ENCODE measurements around the gene SHC2.

SHC2 gene

GRCh38 chr19:416416-416815 lies 44.4 kb downstream of the SHC2 start:
- ChIA-PET POLR2A (no interaction called here), CTCF (no interaction called here)
- no peaks in the 10 kb centered on the region for H3K9me3 ChIP-seq (ENCODE audit: control insufficient read depth, insufficient read depth, low read depth, low read length)
- TF ChIP-seq ZNF266 (tag by site-specific recombination; IDR thresholded peaks at IDR 0.05; ENCODE audit: low read depth) (no peak), ZNF621 (tag by site-specific recombination; IDR thresholded peaks at IDR 0.05) (no peak), RBAK (tag by site-specific recombination; IDR thresholded peaks at IDR 0.05) (no peak), SCRT1 (tag by site-specific recombination; IDR thresholded peaks at IDR 0.05; ENCODE audit: borderline replicate concordance) (no peak), ZNF274 (IDR thresholded peaks at IDR 0.05; ENCODE audit: low read length) (no peak), ZNF274 (tag by site-specific recombination; IDR thresholded peaks at IDR 0.05; ENCODE audit: borderline replicate concordance) (no peak), ZNF280D (tag by site-specific recombination; IDR thresholded peaks at IDR 0.05) (no peak), ZNF366 (tag by site-specific recombination; conservative IDR thresholded peaks at IDR 0.05) (no peak), PBX3 (CRISPR knock-in tag; IDR thresholded peaks at IDR 0.05) (no peak), ZNF561 (tag by site-specific recombination; IDR thresholded peaks at IDR 0.05; ENCODE audit: borderline replicate concordance) (no peak), ZNF530 (tag by site-specific recombination; IDR thresholded peaks at IDR 0.05; ENCODE audit: low read depth) (no peak)
- no peaks in the 10 kb centered on the region; the same call in 1 of the 2 replicates for H3K4me1 ChIP-seq (ENCODE audit: control insufficient read depth, insufficient read depth, low read length)
- H3K27ac ChIP-seq (ENCODE audit: extremely low read depth, low read depth, low read length) = no peak overlapping the region
- no peak overlapping the region for H3K4me3 ChIP-seq (ENCODE audit: low read depth, low read length)
- H3K36me3 ChIP-seq (ENCODE audit: control insufficient read depth in 2 of 2, insufficient read depth in 1 of 2, low read length in 2 of 2) = peaks cover 0 to 18% of the 10 kb centered on the region in 2 experiments; a peak in 1 of 3 replicates

- Histone ChIP-seq H3K27ac (ENCODE audit: extremely low read depth, low read depth, low read length) (no peak overlapping the region), H3K9me3 (ENCODE audit: control insufficient read depth, insufficient read depth, low read depth, low read length) (no peaks in the 10 kb centered on the region), H3K36me3 (ENCODE audit: control insufficient read depth in 2 of 2, insufficient read depth in 1 of 2, low read length in 2 of 2) (peaks cover 0 to 18% of the 10 kb centered on the region in 2 experiments; a peak in 1 of 3 replicates), H3K4me3 (ENCODE audit: low read depth, low read length) (no peak overlapping the region), H3K4me1 (ENCODE audit: control insufficient read depth, insufficient read depth, low read length) (no peaks in the 10 kb centered on the region; the same call in 1 of the 2 replicates)
- ChIA-PET POLR2A (no interaction called here), CTCF (no interaction called here)
- 0 out of 2 replicates have a peak, but pooled peaks have one; percentile 19 for TF ChIP-seq ZEB2 (tag by site-specific recombination; IDR thresholded peaks at IDR 0.05)
- TF ChIP-seq ZNF324 (tag by site-specific recombination; IDR thresholded peaks at IDR 0.05) = no peak
- no peak for TF ChIP-seq SP3 (tag by site-specific recombination; IDR thresholded peaks at IDR 0.05)
- TF ChIP-seq ZNF146 (tag by site-specific recombination; IDR thresholded peaks at IDR 0.05) = no peak
- TF ChIP-seq ZNF362 (tag by site-specific recombination; IDR thresholded peaks at IDR 0.05) = no peak
- TF ChIP-seq ZNF670 (tag by site-specific recombination; IDR thresholded peaks at IDR 0.05; ENCODE audit: low read depth) = no peak
- peak; percentile 98 for TF ChIP-seq ZBTB17 (tag by site-specific recombination; IDR thresholded peaks at IDR 0.05)
- no peak for TF ChIP-seq MEIS1 (CRISPR knock-in tag; IDR thresholded peaks at IDR 0.05; ENCODE audit: borderline replicate concordance)
- no peak for TF ChIP-seq ZSCAN4 (tag by site-specific recombination; IDR thresholded peaks at IDR 0.05)
- no peak for TF ChIP-seq SP7 (tag by site-specific recombination; IDR thresholded peaks at IDR 0.05)
- no peak for TF ChIP-seq ZSCAN30 (tag by site-specific recombination; IDR thresholded peaks at IDR 0.05)
- TF ChIP-seq BCL6B (tag by site-specific recombination; IDR thresholded peaks at IDR 0.05) = no peak
- no peak for TF ChIP-seq SCRT2 (tag by site-specific recombination; IDR thresholded peaks at IDR 0.05)
- no peak for TF ChIP-seq RBAK (tag by site-specific recombination; IDR thresholded peaks at IDR 0.05)
- no peak for TF ChIP-seq ZNF777 (tag by site-specific recombination; IDR thresholded peaks at IDR 0.05; ENCODE audit: borderline replicate concordance)
- no peak for TF ChIP-seq OSR2 (tag by site-specific recombination; IDR thresholded peaks at IDR 0.05)
- TF ChIP-seq ZBTB7A (tag by site-specific recombination; IDR thresholded peaks at IDR 0.05; ENCODE audit: low read depth) = no peak
- no peak for TF ChIP-seq TRIM28 (IDR thresholded peaks at IDR 0.05; ENCODE audit: borderline replicate concordance, low read length)
Measured at GRCh38 chr19:415292-415691, 45.5 kb downstream of the SHC2 start.

All from HEK293 (cell line).